Right lobe of liver (tissue), 6 donors: ENCODE data around the gene MPP2. TPM values are rescaled to one million over a fixed set of nuclear protein-coding genes. Genes with fewer than 3 reads are reported as not detected.
"Not testable (repeated sequence)": the region's sequence is repeated elsewhere in the genome, so short reads cannot be mapped to it uniquely, and the experiment has no call there.

ENCODE experiments used
- ATAC-seq, 4 donors: fragments of 200-7000 bp; cut with Tn5 transposase; one replicate each; pipeline ENCODE4 v1.9.1; 2020; ENCODE audit warnings: mild to moderate bottlenecking in 4 of 4, moderate library complexity in 4 of 4
- DNase-seq, 3 donors: peaks; one replicate each; pipeline ENCODE4 v3.0.0-alpha.2; 2020
- H3K27ac ChIP-seq, 3 donors: fragments of 200-600 bp; one replicate each; pipeline ENCODE4 v1.8.0; 2022
- H3K27me3 ChIP-seq, 2 donors: fragments of 200-600 bp; one replicate each; pipeline ENCODE4 v1.8.0; 2022
- H3K36me3 ChIP-seq, 4 donors: fragments of 200-600 bp; sonication (generic) in 1 of 4; one replicate each; pipeline versions ENCODE4 v1.5.1 to v1.8.0; 2017 to 2022; ENCODE audit warnings: control low read depth in 1 of 4
- H3K4me1 ChIP-seq, 4 donors: fragments of 200-600 bp; sonication (generic) in 1 of 4; one replicate each; pipeline versions ENCODE4 v1.5.1 to v1.8.0; 2017 to 2022; ENCODE audit warnings: control low read depth in 1 of 4
- H3K4me3 ChIP-seq, 3 donors: fragments of 200-600 bp; one replicate each; pipeline ENCODE4 v1.8.0; 2022
- H3K9me3 ChIP-seq, 4 donors: fragments of 200-600 bp; sonication (generic) in 1 of 4; one replicate each; pipeline versions ENCODE4 v1.5.1 to v1.8.0; 2017 to 2022; ENCODE audit warnings: control low read depth in 1 of 4
- CTCF ChIP-seq, 4 donors: fragments of 200-600 bp in 3 of 4; fragments of 450-650 bp in 1 of 4; IDR thresholded peaks; one replicate each; pipeline versions ENCODE4 v1.5.1 to v1.8.0; 2016 to 2022; ENCODE audit warnings: antibody characterized with exemption in 4 of 4, mild to moderate bottlenecking in 2 of 4
- POLR2A ChIP-seq: fragments of 450-650 bp; IDR thresholded peaks from one replicate; pipeline ENCODE4 v1.6.1; 2017; ENCODE audit warnings: antibody characterized with exemption, mild to moderate bottlenecking
- WGBS: methylation state at CpG from one replicate; pipeline ENCODE4 v1.1.6; 2018; ENCODE audit warnings: low coverage, low lambda C conversion rate; ENCODE audit not compliant: insufficient coverage; ENCODE audit errors: missing lambda C conversion rate; 5-methylcytosine and 5-hydroxymethylcytosine counted together
- intact Hi-C, 2 donors: fragments of 100-400 bp; cut with DNase I; formaldehyde crosslinking; loops; one replicate each; pipeline versions ENCODE4 v1.11.2 to v1.14.1; 2022
- total RNA-seq, 6 experiments: library from RNA; depleted of rRNA in 2 of 6; stranded (reverse); fragments of >200 nt in 2 of 6; fragmentation: NEBNext Ultra II Directional in 3 of 6; extraction: Animal tissue kit (Norgen Biotek cat#: 25700) in 3 of 6; gene quantifications; one replicate each; pipeline versions ENCODE4 v1.1.0 to v1.2.4, GENCODE V29; 2016 to 2023
- donor health status: DM: no; HTN: yes; CAD: no.
- donor health status: DM: no; HTN: no; CAD: no.
- donor health status: DM: no; HTN: no; CAD: no.
- donor health status: DM: no; HTN: yes; CAD: no.
- donor health status: DM: no; HTN: yes; CAD: no.

Gene MPP2
- total RNA-seq, 6 experiments from 2014 or later: 0.13 to 1.2 (median 0.18) TPM; not detected in 3

GRCh38 chr17:43871946-43872690, 35.2 kb downstream of the MPP2 start:
- DNase-seq (no peak), ATAC-seq (no peak)
- Histone ChIP-seq H3K4me3 (no peak overlapping the region), H3K27me3 (no peaks in the 10 kb centered on the region), H3K9me3 (no peaks in the 10 kb centered on the region), H3K4me1 (no peaks in the 10 kb centered on the region), H3K36me3 (no peaks in the 10 kb centered on the region), H3K27ac (no peak overlapping the region)
- intact Hi-C loops: no loop called here
- TF ChIP-seq POLR2A (no peak), CTCF (IDR thresholded peaks at IDR 0.05) (no peak)
- WGBS: 61% methylated on average over 13 of the region's 14 CpGs

- H3K27me3 ChIP-seq, H3K4me1 ChIP-seq, DNase-seq, H3K27ac ChIP-seq, H3K36me3 ChIP-seq, H3K9me3 ChIP-seq, ATAC-seq, intact Hi-C loops, H3K4me3 ChIP-seq: not testable (repeated sequence)
- WGBS: 48% methylated on average over 3 of the region's 6 CpGs
These were observed 38.3 kb downstream of the MPP2 start for GRCh38 chr17:43869031-43869430.

GRCh38 chr17:43868226-43868994, 38.9 kb downstream of the MPP2 start:
- DNase-seq (no peak), ATAC-seq (peak in 1 of 4 donors; percentile 34)
- intact Hi-C loops: no loop called here
- Histone ChIP-seq H3K4me3 (no peak overlapping the region), H3K27ac (no peak overlapping the region), H3K36me3 (no peaks in the 10 kb centered on the region), H3K4me1 (no peaks in the 10 kb centered on the region), H3K9me3 (no peaks in the 10 kb centered on the region), H3K27me3 (no peaks in the 10 kb centered on the region)
- WGBS: 82% methylated on average over 10 of the region's 10 CpGs
- TF ChIP-seq CTCF (IDR thresholded peaks at IDR 0.05) (no peak), POLR2A (no peak)

GRCh38 chr17:43864161-43864984, 43.0 kb downstream of the MPP2 start:
- no peaks in the 10 kb centered on the region for H3K9me3 ChIP-seq
- WGBS: no CpG with 5 or more reads among the region's 4 CpGs
- H3K4me1 ChIP-seq: no peaks in the 10 kb centered on the region
- intact Hi-C loops: no loop called here
- DNase-seq (peak in 1 of 3 donors; percentile 10), ATAC-seq (peak in 1 of 4 donors; percentile 26)
- no peaks in the 10 kb centered on the region for H3K27me3 ChIP-seq
- no peak overlapping the region for H3K27ac ChIP-seq
- TF ChIP-seq POLR2A (no peak), CTCF (IDR thresholded peaks at IDR 0.05) (no peak)
- H3K4me3 ChIP-seq: no peak overlapping the region
- H3K36me3 ChIP-seq: no peaks in the 10 kb centered on the region
